ENCODE results near the gene MBD6. TPM values are rescaled to one million over a fixed set of nuclear protein-coding genes. Genes with fewer than 3 reads are reported as not detected.
"Not testable (repeated sequence)": the region's sequence is repeated elsewhere in the genome, so short reads cannot be mapped to it uniquely, and the experiment has no call there.

The MBD6 gene
- total RNA-seq, 1 experiment from 2014 or later = 1.7 TPM

DNA sequence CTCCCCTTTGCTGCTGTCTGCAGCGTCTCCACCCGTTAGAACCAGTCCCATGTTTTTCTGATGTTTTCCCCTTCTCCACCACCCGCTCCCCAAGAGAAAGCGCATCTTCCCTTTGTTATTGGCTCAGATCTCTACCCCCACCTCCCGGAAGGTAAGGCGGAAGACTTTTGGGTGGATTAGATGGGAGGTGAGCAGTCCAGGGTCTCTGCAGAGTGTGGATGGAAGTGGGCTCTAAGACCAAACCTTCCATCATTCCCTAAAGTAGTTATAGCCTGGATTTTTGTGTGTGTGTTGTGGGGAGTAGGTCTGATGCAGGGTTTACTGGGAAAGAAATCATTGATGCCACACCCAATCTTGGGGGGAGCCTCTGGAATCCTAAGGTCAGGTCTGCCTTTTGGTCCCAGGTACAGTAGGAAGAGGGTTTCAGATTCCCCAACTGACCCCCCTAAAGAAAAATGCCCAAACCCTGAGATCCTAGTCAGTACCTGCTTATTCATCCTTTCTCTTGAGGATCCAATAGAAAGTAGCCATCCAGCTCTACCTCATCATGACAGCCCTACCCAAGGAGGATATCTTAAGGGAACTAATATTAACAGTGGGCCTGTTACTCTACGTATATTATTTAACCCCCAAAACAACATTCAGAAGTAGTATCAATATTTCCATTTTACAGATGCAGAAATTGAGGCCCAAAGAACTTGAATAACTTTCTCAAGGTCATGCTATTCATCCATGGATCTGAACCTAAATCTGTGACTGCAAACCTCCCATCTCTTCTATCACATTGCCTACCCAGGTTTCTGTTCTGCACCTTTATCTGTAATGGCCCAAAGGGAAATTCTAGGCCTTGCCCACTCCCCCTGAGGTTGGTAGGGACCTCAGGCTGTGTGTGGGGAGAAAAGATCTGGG is 28.3 kb downstream of the MBD6 start:
- DNase-seq (ENCODE audit: low read depth) = no peak

DNA sequence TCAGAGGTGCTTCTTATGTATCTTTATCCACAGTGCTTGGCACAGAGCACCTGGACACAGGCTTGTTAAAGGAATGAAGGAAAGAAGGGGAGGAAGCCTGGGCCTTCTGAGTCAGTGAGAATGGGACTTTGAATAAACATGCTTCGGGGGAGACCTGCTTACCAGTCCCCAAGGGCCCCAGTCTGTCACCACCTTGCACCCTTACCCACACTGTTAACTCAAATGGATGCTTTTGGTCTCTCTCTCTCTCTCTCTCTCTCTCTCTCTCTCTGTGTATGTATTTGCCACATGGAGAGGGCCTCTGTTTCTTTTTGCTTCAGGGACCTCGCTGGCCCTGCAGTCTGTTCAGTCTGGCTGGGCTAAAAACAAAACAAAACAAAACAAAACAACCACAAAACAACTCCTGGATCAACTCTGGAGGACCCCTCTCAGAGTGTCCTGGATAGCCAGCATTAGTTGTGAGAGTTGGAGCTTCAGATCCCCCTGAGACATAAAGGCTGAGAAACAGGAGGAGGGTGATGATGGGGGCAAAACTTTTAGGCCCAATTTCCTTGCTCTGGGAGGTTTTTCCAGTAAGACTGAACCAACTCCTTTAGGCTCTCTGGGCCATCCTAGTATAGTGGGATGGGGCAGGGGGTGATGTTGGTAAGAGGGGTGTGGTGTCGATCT is 29.1 kb downstream of the MBD6 start:
- DNase-seq (ENCODE audit: low read depth) = no peak

DNA sequence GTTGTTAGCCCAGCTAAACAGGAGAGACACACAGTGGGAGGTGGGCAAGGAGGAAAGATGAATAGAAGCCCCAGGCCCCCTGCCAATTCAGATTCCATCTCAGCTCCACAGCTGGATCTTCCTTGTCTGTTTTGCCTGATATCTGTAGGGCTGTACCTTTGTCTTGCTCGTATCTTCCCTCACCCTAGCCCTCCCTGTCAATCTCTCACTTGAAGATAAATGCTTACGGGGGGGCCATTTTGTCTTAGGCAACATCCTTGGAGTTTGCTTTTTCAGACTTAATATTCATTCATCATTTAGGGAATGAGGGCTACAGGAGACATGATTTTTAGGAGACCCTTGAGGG is 29.7 kb downstream of the MBD6 start:
- no peak for DNase-seq (ENCODE audit: low read depth)

DNA sequence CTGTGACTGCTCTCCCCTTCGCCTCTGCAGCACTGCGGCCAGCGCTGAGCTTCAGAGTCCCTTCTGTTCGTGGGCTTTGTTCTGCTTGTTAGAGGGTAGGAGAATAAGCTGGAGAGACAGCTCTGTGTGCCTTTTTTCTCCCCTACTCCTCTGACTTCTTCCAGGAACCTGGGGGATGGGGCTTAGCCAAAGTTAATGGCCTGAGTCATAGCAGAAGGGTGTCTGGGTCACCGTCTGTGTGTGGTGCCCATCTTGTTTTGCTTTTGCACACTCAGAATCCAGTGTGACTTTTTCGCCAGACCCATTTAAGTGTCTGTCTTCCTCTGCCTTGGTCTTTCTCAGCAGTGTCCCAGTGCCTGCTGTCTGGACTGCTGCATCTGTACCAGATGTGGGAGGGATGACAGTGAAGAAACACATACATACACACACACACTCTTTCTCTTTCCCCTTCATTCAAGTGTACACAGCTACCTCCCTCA is 30.2 kb downstream of the MBD6 start:
- peak; percentile 48 for DNase-seq (ENCODE audit: low read depth)

DNA sequence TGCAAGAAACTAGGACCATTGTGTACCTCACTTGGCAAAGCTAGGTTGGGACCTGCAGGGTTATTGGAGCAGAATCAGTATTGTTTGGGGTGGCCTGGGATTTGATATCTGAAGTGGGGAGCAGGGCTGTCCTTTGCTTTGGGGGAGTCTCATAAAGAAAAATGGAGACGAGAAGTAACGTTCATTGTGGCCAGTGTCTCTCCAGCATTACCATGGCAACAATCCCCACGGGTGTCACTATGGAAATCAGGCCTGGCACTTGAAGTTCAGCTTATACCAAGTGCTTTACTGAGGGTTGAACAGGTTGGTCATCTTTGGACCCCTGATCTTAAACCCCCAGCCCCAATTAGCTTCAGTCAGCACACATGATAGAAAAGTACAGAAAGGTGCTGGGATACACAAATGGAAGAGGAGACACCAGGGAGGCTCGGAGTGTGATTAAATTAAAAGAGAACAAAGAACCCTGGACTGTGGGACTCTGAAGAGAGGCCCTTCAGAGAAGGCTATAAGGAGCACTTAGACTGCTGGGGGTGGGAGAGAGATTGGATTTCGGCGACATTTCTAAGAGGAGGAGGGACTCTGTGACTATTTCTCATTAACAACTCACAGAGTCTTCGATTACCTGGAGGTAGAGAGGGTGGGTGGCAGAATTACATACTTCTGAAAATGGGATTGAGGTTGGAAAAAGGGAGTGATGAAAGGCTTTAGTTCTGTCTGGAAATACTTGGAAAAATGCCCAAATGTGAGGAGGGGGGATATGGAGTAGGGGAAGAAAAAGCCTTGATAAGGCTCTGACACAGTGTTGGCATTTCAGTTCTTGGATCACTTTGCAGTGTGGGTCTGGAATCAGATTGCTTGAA is 30.9 kb downstream of the MBD6 start:
- DNase-seq (ENCODE audit: low read depth) = no peak

DNA sequence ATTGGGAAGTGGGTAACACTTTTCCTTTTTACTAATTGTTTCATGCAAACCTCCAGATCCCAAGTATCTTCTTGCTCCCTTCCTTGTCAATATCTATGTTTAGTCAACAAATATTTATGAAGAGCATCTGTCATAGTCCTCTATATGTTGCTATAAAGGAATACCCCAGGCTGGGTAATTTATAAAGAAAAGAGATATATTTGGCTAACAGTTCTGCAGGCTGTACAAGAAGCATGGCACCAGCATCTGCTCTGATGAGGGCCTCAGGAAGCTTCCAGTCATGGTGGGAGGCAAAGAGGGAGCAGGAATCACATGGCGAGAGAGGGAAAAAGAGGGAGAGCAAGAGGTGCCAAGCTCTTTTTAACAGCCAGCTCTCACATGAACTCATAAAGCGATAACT is 31.8 kb downstream of the MBD6 start:
- DNase-seq (ENCODE audit: low read depth) = no peak

DNA sequence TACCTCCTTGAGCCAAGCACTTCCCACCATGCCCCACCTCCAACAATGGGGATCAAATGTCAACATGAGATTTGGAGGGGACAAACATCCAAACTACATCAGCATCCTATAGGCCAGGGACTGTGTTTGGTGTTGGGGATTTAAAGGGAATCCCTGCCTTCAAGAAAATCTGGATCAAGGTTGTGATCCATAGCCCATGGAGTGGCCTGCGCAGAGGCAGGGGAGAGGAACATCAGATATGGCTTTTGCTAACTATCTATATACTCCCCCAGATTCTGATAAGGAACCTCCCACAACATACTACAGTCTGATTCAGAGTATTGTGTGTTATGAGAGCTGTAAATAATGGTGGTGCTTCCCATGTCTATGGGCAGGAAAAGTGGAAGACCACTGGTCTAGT is 32.3 kb downstream of the MBD6 start:
- no peak for DNase-seq (ENCODE audit: low read depth)

DNA sequence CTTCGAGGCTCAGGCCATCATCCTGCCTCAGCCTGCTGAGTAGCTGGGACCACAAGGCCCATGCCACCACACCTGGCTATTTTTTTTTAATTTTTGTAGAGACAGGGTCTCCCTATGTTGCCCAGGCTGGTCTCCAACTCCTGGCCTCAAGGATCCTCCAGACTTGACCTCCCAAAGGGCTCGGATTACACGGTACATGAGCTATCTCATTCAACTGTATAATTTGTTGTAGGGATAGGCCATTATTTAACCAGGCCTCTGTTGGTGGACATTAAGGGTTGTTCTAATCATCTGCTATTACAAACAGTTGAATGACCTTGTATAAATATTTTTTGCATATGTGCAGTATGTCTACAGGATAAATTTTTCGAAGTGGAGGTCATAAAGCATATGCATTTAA is 36.2 kb downstream of the MBD6 start:
- no peak for DNase-seq (ENCODE audit: low read depth)

DNA sequence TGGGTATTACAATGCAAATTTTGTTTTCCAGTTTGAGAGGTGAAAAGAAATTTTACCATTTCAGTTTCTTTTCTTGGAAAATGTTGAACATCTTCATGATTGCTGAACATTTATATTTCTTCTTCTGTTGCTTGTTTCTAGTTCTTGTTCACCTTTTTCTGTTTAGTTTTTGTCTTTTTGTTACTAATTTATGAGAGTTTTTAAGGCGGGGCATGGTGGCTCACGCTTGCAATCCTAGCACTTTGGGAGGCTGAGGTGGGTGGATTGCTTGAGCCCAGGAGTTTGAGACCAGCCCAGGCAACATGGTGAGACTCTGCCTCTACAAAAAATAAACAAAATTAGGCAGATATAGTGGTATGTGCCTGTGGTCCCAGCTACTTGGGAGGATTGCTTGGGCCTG is 37.9 kb downstream of the MBD6 start:
- no peak for DNase-seq (ENCODE audit: low read depth)

DNA sequence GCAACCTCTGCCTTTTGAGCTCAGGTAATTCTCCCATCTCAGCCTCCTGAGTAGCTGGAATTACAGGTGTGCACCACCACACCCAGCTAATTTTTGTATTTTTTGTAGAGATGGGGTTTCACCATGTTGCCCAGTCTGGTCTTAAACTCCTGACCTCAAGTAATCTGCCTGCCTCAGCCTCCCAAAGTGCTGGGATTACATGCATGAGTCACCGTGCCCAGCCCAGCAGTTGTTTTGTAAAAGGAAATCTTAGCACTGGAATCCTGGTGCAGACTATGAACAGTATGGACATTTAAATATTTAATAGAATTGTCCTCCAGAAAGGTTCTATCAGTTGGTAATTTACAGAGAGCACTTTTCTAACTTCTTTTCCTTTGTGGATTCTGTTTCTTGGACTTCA is 38.5 kb downstream of the MBD6 start:
- peak; percentile 22 for DNase-seq (ENCODE audit: low read depth)

DNA sequence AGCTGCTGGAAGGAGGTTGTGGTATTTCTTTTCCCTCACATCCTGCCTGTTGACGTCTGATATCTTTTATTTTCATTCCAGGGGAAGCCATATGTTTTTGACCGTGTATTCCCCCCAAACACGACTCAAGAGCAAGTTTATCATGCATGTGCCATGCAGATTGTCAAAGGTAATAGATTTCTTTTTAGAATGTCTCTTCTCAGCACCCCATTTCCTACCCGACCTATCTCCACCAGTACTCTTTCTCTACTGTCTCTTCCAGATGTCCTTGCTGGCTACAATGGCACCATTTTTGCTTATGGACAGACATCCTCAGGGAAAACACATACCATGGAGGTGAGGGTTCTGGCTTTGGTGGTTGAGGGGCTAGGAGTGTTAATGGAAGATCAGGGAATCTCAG is 40.7 kb downstream of the MBD6 start:
- no peak for DNase-seq (ENCODE audit: low read depth)

DNA sequence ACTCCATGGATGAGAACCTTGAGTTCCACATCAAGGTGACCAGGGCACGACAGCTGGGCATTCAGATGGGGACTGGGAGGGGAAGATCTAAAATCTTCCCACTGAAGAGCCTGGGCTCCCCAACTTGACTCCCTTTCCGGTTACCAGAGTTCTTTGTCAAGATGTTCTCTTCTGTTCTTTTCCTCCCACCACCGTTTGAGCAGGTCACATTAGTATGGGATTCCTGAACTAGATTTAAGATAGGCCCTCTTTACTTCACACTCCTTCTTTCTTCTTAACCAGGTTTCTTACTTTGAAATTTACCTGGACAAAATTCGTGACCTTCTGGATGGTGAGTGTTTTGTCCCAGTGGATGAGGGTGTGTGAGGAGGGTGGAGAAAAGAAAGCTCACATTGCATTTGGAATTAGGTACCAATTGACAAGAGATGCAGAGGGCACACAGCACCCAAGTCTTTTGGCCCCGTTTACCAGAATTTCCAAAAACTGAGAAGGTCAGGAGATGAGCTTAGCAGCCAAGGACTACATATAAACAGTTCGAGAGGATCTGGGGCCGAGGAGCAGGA is 41.6 kb downstream of the MBD6 start:
- no peak for DNase-seq (ENCODE audit: low read depth)

DNA sequence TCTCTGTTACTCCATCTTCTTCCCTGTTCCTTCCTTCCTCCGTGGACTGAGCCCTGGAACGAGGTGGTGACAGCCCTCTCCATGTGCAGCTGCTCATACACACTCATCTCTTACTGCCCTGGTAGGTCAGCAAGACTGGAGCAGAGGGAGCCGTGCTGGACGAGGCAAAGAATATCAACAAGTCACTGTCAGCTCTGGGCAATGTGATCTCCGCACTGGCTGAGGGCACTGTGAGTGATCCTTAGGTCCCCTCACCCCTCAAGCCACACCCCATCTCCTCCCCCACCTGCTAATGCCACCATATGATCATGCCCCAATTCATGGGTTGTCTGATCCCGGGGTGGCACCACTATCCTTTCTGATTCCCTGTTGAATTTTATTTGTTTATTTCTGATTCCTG is 46.2 kb downstream of the MBD6 start:
- no peak for DNase-seq (ENCODE audit: low read depth)

DNA sequence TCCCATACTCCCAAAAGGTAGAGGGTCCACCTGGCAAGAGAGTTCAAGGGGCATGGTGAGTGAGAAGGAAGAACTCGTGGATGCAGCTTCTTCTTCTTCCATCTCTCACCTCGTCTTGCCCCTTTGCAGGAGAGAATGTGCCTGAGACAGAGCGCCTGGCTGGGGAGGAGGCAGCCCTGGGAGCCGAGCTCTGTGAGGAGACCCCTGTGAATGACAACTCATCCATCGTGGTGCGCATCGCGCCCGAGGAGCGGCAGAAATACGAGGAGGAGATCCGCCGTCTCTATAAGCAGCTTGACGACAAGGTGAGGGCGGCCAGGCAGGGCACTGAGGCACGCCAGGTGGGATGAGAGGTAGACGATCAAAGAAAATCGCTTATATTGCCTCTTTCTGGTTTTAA is 47.2 kb downstream of the MBD6 start:
- no peak for DNase-seq (ENCODE audit: low read depth)

DNA sequence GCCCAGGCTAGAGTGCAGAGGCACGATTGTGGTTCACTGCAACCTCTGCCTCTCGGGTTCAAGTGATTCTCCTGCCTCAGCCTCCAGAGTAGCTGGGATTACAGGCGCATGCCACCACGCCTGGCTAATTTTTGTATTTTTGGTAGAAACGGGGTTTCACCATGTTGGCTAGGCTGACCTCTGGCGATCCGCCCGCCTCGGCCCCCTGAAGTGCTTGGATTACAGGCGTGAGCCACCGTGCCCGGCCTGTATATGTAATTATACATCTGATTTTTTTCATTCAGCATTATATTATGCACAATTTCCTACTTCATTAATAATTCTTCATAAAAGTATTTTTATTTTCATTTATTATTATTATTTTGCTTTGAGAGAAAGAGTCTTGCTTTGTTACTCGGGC is 47.8 kb downstream of the MBD6 start:
- DNase-seq (ENCODE audit: low read depth) = not testable (repeated sequence)

DNA sequence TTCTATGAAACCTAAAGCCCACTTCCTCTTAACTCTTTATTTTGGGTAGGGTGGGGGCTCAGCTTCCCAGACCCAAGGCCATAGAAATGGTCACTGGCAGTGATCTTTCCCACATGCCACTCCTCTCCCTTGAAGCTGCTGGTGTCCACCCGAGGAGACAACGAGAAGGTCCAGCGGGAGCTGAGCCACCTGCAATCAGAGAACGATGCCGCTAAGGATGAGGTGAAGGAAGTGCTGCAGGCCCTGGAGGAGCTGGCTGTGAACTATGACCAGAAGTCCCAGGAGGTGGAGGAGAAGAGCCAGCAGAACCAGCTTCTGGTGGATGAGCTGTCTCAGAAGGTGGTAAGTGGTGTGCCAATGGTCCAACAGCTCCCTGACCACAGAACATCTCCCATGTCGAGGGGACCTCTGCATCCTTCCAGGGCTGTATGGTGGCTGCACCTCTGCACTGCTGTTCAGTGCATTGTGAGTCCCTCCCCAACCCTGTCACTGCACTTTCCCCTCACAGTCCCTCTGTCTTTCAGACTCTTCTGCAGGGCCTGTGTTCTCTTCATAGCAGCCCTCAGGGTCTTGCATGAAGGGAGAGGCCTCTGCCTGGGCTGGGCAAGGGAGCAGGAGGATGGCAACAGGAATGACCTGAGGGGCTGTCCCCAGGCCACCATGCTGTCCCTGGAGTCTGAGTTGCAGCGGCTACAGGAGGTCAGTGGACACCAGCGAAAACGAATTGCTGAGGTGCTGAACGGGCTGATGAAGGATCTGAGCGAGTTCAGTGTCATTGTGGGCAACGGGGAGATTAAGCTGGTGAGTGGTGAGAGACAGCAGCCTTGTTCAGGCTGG is 49.5 kb downstream of the MBD6 start:
- no peak for DNase-seq (ENCODE audit: low read depth)

DNA sequence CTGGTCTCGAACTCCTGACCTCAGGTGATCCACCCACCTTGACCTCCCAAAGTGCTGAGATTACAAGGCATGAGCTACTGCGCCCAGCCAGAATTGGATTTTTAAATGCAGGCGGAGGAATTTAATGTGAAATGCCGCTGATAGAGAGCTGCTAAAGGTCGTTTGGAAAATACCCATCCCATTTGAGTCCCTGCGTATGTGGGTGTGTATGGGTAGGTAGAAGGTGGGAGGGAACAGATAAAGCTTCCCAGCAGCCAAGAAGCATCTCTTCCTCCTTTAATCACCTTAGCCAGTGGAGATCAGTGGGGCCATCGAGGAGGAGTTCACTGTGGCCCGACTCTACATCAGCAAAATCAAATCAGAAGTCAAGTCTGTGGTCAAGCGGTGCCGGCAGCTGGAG is 52.2 kb downstream of the MBD6 start:
- no peak for DNase-seq (ENCODE audit: low read depth)

DNA sequence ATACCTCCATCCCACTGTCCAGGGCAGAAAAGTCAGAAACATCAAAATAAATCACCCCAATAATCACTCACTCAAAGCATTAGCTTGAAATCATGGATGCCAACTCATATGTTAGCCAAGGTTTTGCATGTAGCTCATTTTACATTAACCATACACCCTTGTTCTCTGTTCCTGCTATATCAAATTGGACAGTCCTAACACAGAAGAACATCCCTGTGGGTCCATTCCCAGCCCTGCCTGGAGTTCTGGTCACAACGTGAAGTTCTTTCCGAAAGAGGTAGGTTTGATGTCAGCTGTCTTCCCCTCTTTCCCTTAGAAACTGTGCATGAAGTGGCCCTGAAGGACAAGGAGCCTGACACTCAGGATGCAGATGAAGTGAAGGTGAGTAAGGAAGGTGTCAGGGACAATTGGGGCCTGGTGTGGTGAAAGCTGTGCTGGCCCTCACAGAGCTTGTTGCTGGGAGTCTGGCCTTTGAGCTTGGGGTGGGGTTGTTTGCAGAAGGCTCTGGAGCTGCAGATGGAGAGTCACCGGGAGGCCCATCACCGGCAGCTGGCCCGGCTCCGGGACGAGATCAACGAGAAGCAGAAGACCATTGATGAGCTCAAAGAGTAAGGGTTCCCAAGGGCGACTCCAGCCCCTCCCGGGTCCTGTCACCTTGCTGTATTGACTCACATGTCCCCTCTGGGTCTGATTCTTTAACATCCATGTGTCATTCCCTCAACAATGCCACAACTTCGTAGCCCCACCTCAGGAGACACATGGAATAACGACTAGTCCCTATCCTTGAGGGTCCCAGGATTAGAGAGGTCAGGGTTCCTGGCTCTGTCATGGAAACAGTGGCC is 53.4 kb downstream of the MBD6 start:
- DNase-seq (ENCODE audit: low read depth) = no peak

DNA sequence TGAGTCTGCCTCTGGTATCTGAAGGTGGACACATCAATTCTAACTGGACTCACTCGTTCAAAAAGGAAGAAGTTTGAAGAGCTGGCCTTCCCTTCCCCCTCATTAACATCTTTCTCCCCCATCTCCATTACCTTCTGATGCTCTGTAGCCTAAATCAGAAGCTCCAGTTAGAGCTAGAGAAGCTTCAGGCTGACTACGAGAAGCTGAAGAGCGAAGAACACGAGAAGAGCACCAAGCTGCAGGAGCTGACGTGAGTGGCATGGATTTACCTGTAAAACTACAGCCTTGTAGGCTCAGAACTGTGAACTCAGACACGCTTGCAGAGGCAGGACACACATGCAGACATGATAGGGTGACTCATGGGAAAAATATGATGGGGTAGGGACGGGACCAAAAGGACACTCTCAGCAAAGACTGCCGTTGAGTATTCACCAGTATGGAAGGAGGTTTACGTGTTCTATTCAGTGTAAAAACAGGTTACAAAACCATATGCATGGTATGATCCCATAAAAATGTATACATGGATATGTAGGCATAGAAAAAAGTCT is 54.1 kb downstream of the MBD6 start:
- peak; percentile 28 for DNase-seq (ENCODE audit: low read depth)

Measured in RPMI7951 (cell line).